ENCODE results near the gene SLC6A17. TPM values are rescaled to one million over a fixed set of nuclear protein-coding genes. Genes with fewer than 3 reads are reported as not detected.

Gene SLC6A17
- total and polyA plus RNA-seq, 9 donors, result 0.03 to 0.15 (median 0.05) TPM; not detected in 3

- Histone ChIP-seq H3K27ac (no peak overlapping the region), H3K36me3 (no peaks in the 10 kb centered on the region)
Observed at GRCh38 chr1:110163591-110163990, 13.3 kb downstream of the SLC6A17 start.

GRCh38 chr1:110164725-110165350, 14.5 kb downstream of the SLC6A17 start:
- Histone ChIP-seq H3K4me1 (ENCODE audit: insufficient read depth) (no peaks in the 10 kb centered on the region), H3K9me3 (no peaks in the 10 kb centered on the region), H3K4me3 (no peak overlapping the region), H3K36me3 (no peaks in the 10 kb centered on the region), H3K27ac (no peak overlapping the region), H3K27me3 (no peaks in the 10 kb centered on the region)
- WGBS, 3 donors, result 38 to 50% (median 39%) methylated on average over 10 of the region's 10 CpGs
- intact Hi-C loops (cut with DNase I), result no loop called here
- no peak for DNase-seq
- TF ChIP-seq EP300 (IDR thresholded peaks at IDR 0.05) (no peak), POLR2A (IDR thresholded peaks at IDR 0.05) (no peak), CTCF (IDR thresholded peaks at IDR 0.05) (no peak)

More at GRCh38 chr1:110163591-110163990, 13.3 kb downstream of the SLC6A17 start:
- Histone ChIP-seq H3K4me1 (ENCODE audit: insufficient read depth) (no peaks in the 10 kb centered on the region), H3K9me3 (no peaks in the 10 kb centered on the region), H3K27me3 (no peaks in the 10 kb centered on the region), H3K4me3 (no peak overlapping the region)
- TF ChIP-seq CTCF (IDR thresholded peaks at IDR 0.05), result no peak
- TF ChIP-seq EP300 (IDR thresholded peaks at IDR 0.05), result no peak
- TF ChIP-seq POLR2A (IDR thresholded peaks at IDR 0.05), result no peak
- WGBS, 3 donors, result 53 to 61% (median 57%) methylated on average over 7 of the region's 7 CpGs
- DNase-seq, result no peak
- intact Hi-C loops (cut with DNase I), result no loop called here

GRCh38 chr1:110165761-110166231, 15.5 kb downstream of the SLC6A17 start:
- H3K4me1 ChIP-seq (ENCODE audit: insufficient read depth), result no peaks in the 10 kb centered on the region
- no peak overlapping the region for H3K27ac ChIP-seq
- no peaks in the 10 kb centered on the region for H3K36me3 ChIP-seq
- intact Hi-C loops (cut with DNase I), result no loop called here
- WGBS, 3 donors, result 43 to 50% (median 44%) methylated on average over 6 of the region's 6 CpGs
- no peak overlapping the region for H3K4me3 ChIP-seq
- H3K9me3 ChIP-seq, result no peaks in the 10 kb centered on the region
- H3K27me3 ChIP-seq, result no peaks in the 10 kb centered on the region
- TF ChIP-seq EP300 (IDR thresholded peaks at IDR 0.05), result no peak
- no peak for TF ChIP-seq CTCF (IDR thresholded peaks at IDR 0.05)
- no peak for TF ChIP-seq POLR2A (IDR thresholded peaks at IDR 0.05)
- DNase-seq, result no peak

GRCh38 chr1:110166861-110167260, 16.6 kb downstream of the SLC6A17 start:
- Histone ChIP-seq H3K27ac (no peak overlapping the region), H3K9me3 (no peaks in the 10 kb centered on the region), H3K4me1 (ENCODE audit: insufficient read depth) (no peaks in the 10 kb centered on the region), H3K27me3 (no peaks in the 10 kb centered on the region), H3K36me3 (no peaks in the 10 kb centered on the region), H3K4me3 (no peak overlapping the region)
- TF ChIP-seq CTCF (IDR thresholded peaks at IDR 0.05) (no peak), EP300 (IDR thresholded peaks at IDR 0.05) (no peak), POLR2A (IDR thresholded peaks at IDR 0.05) (no peak)
- no peak for DNase-seq
- intact Hi-C loops (cut with DNase I), result no loop called here
- 84 to 89% (median 84%) methylated on average over 11 of the region's 11 CpGs for WGBS, 3 donors
